Prostate gland (tissue), 2 donors: Measurements from ENCODE around the gene PARVB. TPM values are rescaled to one million over a fixed set of nuclear protein-coding genes. Genes with fewer than 3 reads are reported as not detected.

ENCODE experiments used
- DNase-seq: peaks from one replicate; pipeline ENCODE4 v3.0.0-alpha.2; 2019; ENCODE audit warnings: low spot score
- H3K27ac ChIP-seq, 2 donors: fragments of 200-600 bp; sonication (generic); 2 replicates each; pipeline ENCODE4 v1.5.1; 2017 to 2019
- H3K27me3 ChIP-seq: fragments of 200-600 bp; sonication (generic); replicated peaks from 2 replicates; pipeline ENCODE4 v1.5.1; 2019; ENCODE audit not compliant: insufficient read depth
- H3K36me3 ChIP-seq, 2 donors: fragments of 200-600 bp; sonication (generic); 1 replicate in 1 of 2; 2 replicates in 1 of 2; pipeline versions ENCODE4 v1.5.1 to v1.8.1; 2017 to 2019
- H3K4me1 ChIP-seq: fragments of 200-600 bp; sonication (generic); replicated peaks from 2 replicates; pipeline ENCODE4 v1.5.1; 2019
- H3K4me3 ChIP-seq, 2 donors: fragments of 200-600 bp; sonication (generic); 2 replicates each; pipeline ENCODE4 v1.5.1; 2017 to 2019
- H3K9me3 ChIP-seq: fragments of 200-600 bp; sonication (generic); 2 replicates; pipeline ENCODE4 v1.5.1; 2017
- POLR2A ChIP-seq: fragments of 450-650 bp; IDR thresholded peaks from one replicate; pipeline ENCODE4 v1.6.1; 2016; ENCODE audit warnings: antibody characterized with exemption, mild to moderate bottlenecking
- POLR2AphosphoS5 ChIP-seq: sonication (generic); formaldehyde crosslinking; IDR thresholded peaks from one replicate; pipeline ENCODE4 v1.6.1; 2017; ENCODE audit warnings: antibody characterized with exemption
- WGBS: methylation state at CpG from one replicate; pipeline ENCODE4 v1.1.5; 2018; 5-methylcytosine and 5-hydroxymethylcytosine counted together
- intact Hi-C: fragments of 100-400 bp; cut with DNase I; formaldehyde crosslinking; loops from one replicate; pipeline ENCODE4 v1.14.2; 2022
- total RNA-seq, 2 donors: library from RNA; depleted of rRNA; stranded (reverse); fragments of >200 nt; gene quantifications; one replicate each; pipeline ENCODE4 v1.1.0, GENCODE V29; 2016
- TF ChIP-seq, protein P1 (sequence below), 4 experiments: fragments of 200-600 bp in 2 of 4; fragments of 450-650 bp in 2 of 4; sonication (generic) in 2 of 4; IDR thresholded peaks; 1 replicate in 3 of 4; 2 replicates in 1 of 4; pipeline ENCODE4 v1.5.1; 2016 to 2019; ENCODE audit warnings: antibody characterized with exemption in 4 of 4, mild to moderate bottlenecking in 2 of 4, moderate library complexity in 2 of 4

Gene PARVB
- total RNA-seq, 2 donors from 2014 or later = 11.7 to 28.4 TPM

- H3K27ac ChIP-seq = no peak overlapping the region
- no peak overlapping the region for H3K4me3 ChIP-seq
- no peaks in the 10 kb centered on the region for H3K4me1 ChIP-seq
- H3K9me3 ChIP-seq = no peaks in the 10 kb centered on the region
- intact Hi-C loops = loop anchor here (10.0 kb wide), 1 partner anchor 326 kb away; no protein-coding TSS in a partner anchor
- 80% methylated on average over 15 of the region's 15 CpGs for WGBS
- H3K36me3 ChIP-seq = peaks cover 0 to 8% of the 10 kb centered on the region in 2 donors
- no peaks in the 10 kb centered on the region for H3K27me3 ChIP-seq
- TF ChIP-seq POLR2A (no peak), POLR2AphosphoS5 (no peak)
- TF ChIP-seq, protein P1, sequence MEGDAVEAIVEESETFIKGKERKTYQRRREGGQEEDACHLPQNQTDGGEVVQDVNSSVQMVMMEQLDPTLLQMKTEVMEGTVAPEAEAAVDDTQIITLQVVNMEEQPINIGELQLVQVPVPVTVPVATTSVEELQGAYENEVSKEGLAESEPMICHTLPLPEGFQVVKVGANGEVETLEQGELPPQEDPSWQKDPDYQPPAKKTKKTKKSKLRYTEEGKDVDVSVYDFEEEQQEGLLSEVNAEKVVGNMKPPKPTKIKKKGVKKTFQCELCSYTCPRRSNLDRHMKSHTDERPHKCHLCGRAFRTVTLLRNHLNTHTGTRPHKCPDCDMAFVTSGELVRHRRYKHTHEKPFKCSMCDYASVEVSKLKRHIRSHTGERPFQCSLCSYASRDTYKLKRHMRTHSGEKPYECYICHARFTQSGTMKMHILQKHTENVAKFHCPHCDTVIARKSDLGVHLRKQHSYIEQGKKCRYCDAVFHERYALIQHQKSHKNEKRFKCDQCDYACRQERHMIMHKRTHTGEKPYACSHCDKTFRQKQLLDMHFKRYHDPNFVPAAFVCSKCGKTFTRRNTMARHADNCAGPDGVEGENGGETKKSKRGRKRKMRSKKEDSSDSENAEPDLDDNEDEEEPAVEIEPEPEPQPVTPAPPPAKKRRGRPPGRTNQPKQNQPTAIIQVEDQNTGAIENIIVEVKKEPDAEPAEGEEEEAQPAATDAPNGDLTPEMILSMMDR (IDR thresholded peaks at IDR 0.05) = no peak
- DNase-seq = no peak
These were observed 25.3 kb upstream of the PARVB start for GRCh38 chr22:43998679-43999264.

GRCh38 chr22:43999378-43999777 lies 24.7 kb upstream of the PARVB start:
- Histone ChIP-seq H3K27me3 (no peaks in the 10 kb centered on the region), H3K27ac (no peak overlapping the region), H3K4me1 (no peaks in the 10 kb centered on the region), H3K9me3 (no peaks in the 10 kb centered on the region), H3K36me3 (peaks cover 0 to 8% of the 10 kb centered on the region in 2 donors), H3K4me3 (no peak overlapping the region)
- TF ChIP-seq, protein P1 (IDR thresholded peaks at IDR 0.05) = no peak
- no peak for TF ChIP-seq POLR2A
- no peak for DNase-seq
- intact Hi-C loops = loop anchor here (10.0 kb wide), 1 partner anchor 325 kb away; no protein-coding TSS in a partner anchor
- 83% methylated on average over 3 of the region's 3 CpGs for WGBS

DNA sequence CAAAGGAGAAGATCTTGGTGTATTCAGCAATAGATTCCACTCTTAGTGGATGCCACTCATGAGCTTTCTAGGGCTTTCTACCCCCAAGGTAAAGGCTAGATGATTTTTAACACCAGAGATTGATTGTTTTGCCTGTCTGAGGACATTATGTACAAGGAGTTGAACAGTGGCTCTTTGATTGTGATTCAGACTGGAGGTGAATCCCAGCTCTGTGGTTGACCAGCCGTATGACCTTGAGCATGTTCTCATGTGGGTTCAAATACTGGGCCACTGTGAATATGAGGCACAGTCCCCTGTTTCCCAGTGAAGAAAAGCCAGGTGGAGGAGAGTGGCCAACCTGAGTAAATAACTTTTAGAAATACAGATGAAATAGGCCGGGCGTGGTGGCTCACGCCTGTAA lies 24.0 kb upstream of the PARVB start:
- Histone ChIP-seq H3K9me3 (no peaks in the 10 kb centered on the region), H3K27ac (no peak overlapping the region), H3K36me3 (peaks cover 0 to 8% of the 10 kb centered on the region in 2 donors), H3K27me3 (no peaks in the 10 kb centered on the region), H3K4me3 (no peak overlapping the region), H3K4me1 (no peaks in the 10 kb centered on the region)
- TF ChIP-seq, protein P1 (IDR thresholded peaks at IDR 0.05) = no peak
- TF ChIP-seq POLR2A (no peak), POLR2AphosphoS5 (no peak)
- 94% methylated on average over 4 of the region's 4 CpGs for WGBS
- no peak for DNase-seq
- intact Hi-C loops = no loop called here

GRCh38 chr22:44001521-44001920 lies 22.6 kb upstream of the PARVB start:
- TF ChIP-seq, protein P1 (IDR thresholded peaks at IDR 0.05) = no peak
- TF ChIP-seq POLR2A (no peak), POLR2AphosphoS5 (no peak)
- Histone ChIP-seq H3K4me1 (no peaks in the 10 kb centered on the region), H3K27ac (no peak overlapping the region), H3K9me3 (no peaks in the 10 kb centered on the region), H3K27me3 (no peaks in the 10 kb centered on the region), H3K36me3 (peaks cover 0 to 5% of the 10 kb centered on the region in 2 donors), H3K4me3 (no peak overlapping the region)
- DNase-seq = no peak
- intact Hi-C loops = no loop called here
- WGBS = 77% methylated on average over 7 of the region's 7 CpGs

GRCh38 chr22:44002324-44002723 lies 21.8 kb upstream of the PARVB start:
- Histone ChIP-seq H3K27ac (no peak overlapping the region), H3K4me3 (no peak overlapping the region), H3K27me3 (no peaks in the 10 kb centered on the region), H3K9me3 (no peaks in the 10 kb centered on the region), H3K36me3 (no peaks in the 10 kb centered on the region), H3K4me1 (no peaks in the 10 kb centered on the region)
- TF ChIP-seq, protein P1 (IDR thresholded peaks at IDR 0.05) = no peak
- no peak for TF ChIP-seq POLR2A
- no peak for TF ChIP-seq POLR2AphosphoS5
- WGBS = 88% methylated on average over 11 of the region's 11 CpGs
- no peak for DNase-seq
- intact Hi-C loops = no loop called here
